Myocyte (in vitro differentiated cells): ENCODE data around the gene TM4SF5. TPM values are rescaled to one million over a fixed set of nuclear protein-coding genes. Genes with fewer than 3 reads are reported as not detected.
"Not testable (repeated sequence)": the region's sequence is repeated elsewhere in the genome, so short reads cannot be mapped to it uniquely, and the experiment has no call there.

Experiments
- DNase-seq: peaks from one replicate; pipeline ENCODE4 v3.0.0-alpha.2; 2012; ENCODE audit warnings: low read depth
- total RNA-seq: library from RNA; depleted of rRNA; stranded (reverse); fragments of >200 nt; gene quantifications from 2 replicates; pipeline ENCODE4 v1.2.3, GENCODE V29; 2014

Gene TM4SF5
- total RNA-seq, 1 donor from 2014 or later, result not detected

- DNase-seq, result no peak
Measured at GRCh38 chr17:4823373-4824089, 51.8 kb downstream of the TM4SF5 start.

GRCh38 chr17:4827399-4827798 lies 55.7 kb downstream of the TM4SF5 start:
- DNase-seq, result no peak

- DNase-seq, result not testable (repeated sequence)
Measured at GRCh38 chr17:4832829-4833177, 61.1 kb downstream of the TM4SF5 start.

Other genes with a start within 250 kb of the TM4SF5 start
- gene MYBBP1A, start 216.5 kb upstream of the TM4SF5 start, total RNA-seq, result 50.0 and 51.4 TPM in 2 replicates
- not detected in 2 replicates for gene GGT6, start 211.3 kb upstream of the TM4SF5 start, total RNA-seq
- 0.08 and 0.10 TPM in 2 replicates for gene SMTNL2, start 187.4 kb upstream of the TM4SF5 start, total RNA-seq
- not detected in 2 replicates for gene ALOX15, start 130.2 kb upstream of the TM4SF5 start, total RNA-seq
- gene PELP1, start 67.7 kb upstream of the TM4SF5 start, total RNA-seq, result 31.3 and 52.0 TPM in 2 replicates
- 7.8 and 10.8 TPM in 2 replicates for gene ARRB2, start 61.3 kb upstream of the TM4SF5 start, total RNA-seq
- gene MED11, start 40.5 kb upstream of the TM4SF5 start, total RNA-seq, result 31.0 and 32.7 TPM in 2 replicates
- 0.05 TPM in 1 of 2 replicates, not detected in the other for gene ZMYND15, start 32.1 kb upstream of the TM4SF5 start, total RNA-seq
- 0.57 and 1.1 TPM in 2 replicates for gene CXCL16, start 32.0 kb upstream of the TM4SF5 start, total RNA-seq
- gene VMO1, start 14.5 kb downstream of the TM4SF5 start, total RNA-seq, result 0.73 TPM in 1 of 2 replicates, not detected in the other
- gene GLTPD2, start 17.1 kb downstream of the TM4SF5 start, total RNA-seq, result not detected in 2 replicates
- gene PSMB6, start 24.3 kb downstream of the TM4SF5 start, total RNA-seq, result 185 and 231 TPM in 2 replicates
- 6.7 and 9.8 TPM in 2 replicates for gene PLD2, start 35.3 kb downstream of the TM4SF5 start, total RNA-seq
- gene MINK1, start 61.5 kb downstream of the TM4SF5 start, total RNA-seq, result 17.6 and 18.1 TPM in 2 replicates
- 0.42 and 0.94 TPM in 2 replicates for gene C17orf107, start 127.7 kb downstream of the TM4SF5 start, total RNA-seq
- gene CHRNE, start 131.2 kb downstream of the TM4SF5 start, total RNA-seq, result not detected in 2 replicates
- not detected in 2 replicates for gene GP1BA, start 160.4 kb downstream of the TM4SF5 start, total RNA-seq
- gene SLC25A11, start 168.2 kb downstream of the TM4SF5 start, total RNA-seq, result 87.4 and 100 TPM in 2 replicates
- 40.1 and 53.3 TPM in 2 replicates for gene RNF167, start 168.4 kb downstream of the TM4SF5 start, total RNA-seq
- 1,067 and 1,213 TPM in 2 replicates for gene PFN1, start 176.6 kb downstream of the TM4SF5 start, total RNA-seq
- 833 and 1,073 TPM in 2 replicates for gene ENO3, start 179.2 kb downstream of the TM4SF5 start, total RNA-seq
- gene SPAG7, start 195.9 kb downstream of the TM4SF5 start, total RNA-seq, result 114 and 133 TPM in 2 replicates
- 13.7 and 23.8 TPM in 2 replicates for gene CAMTA2, start 215.8 kb downstream of the TM4SF5 start, total RNA-seq
- 0.62 TPM in 1 of 2 replicates, not detected in the other for gene INCA1, start 225.6 kb downstream of the TM4SF5 start, total RNA-seq
- gene KIF1C, start 226.1 kb downstream of the TM4SF5 start, total RNA-seq, result 146 and 162 TPM in 2 replicates